Pancreas (tissue), 10 donors: ENCODE results near the gene FMO3. TPM values are rescaled to one million over a fixed set of nuclear protein-coding genes. Genes with fewer than 3 reads are reported as not detected.

ENCODE experiments used
- ATAC-seq, 4 donors: fragments of 200-7000 bp; cut with Tn5 transposase; one replicate each; pipeline versions ENCODE4 v1.8.0 to v1.9.1; 2020; ENCODE audit warnings: mild to moderate bottlenecking in 4 of 4, moderate library complexity in 4 of 4
- DNase-seq, 6 donors: peaks; one replicate each; pipeline ENCODE4 v3.0.0-alpha.2; 2020
- FAIRE-seq: peaks from 2 replicates; lab custom pipeline; 2012; peaks lifted over from hg19 to GRCh38; lab: Jason Lieb, UNC
- H3K27ac ChIP-seq, 4 donors: fragments of 200-600 bp; sonication (generic); 1 replicate in 3 of 4; 2 replicates in 1 of 4; pipeline versions ENCODE4 v1.5.0 to v1.8.0; 2020
- H3K27me3 ChIP-seq, 4 donors: fragments of 200-600 bp; one replicate each; pipeline ENCODE4 v1.8.0; 2021
- H3K36me3 ChIP-seq, 3 donors: fragments of 200-600 bp; sonication (generic) in 1 of 3; one replicate each; pipeline versions ENCODE4 v1.5.0 to v1.8.0; 2020 to 2021
- H3K4me1 ChIP-seq, 3 donors: fragments of 200-600 bp; one replicate each; pipeline ENCODE4 v1.8.0; 2021
- H3K4me3 ChIP-seq, 4 donors: fragments of 200-600 bp; sonication (generic) in 2 of 4; one replicate each; pipeline versions ENCODE4 v1.5.0 to v1.8.0; 2020 to 2021
- H3K9me3 ChIP-seq, 4 donors: fragments of 200-600 bp; one replicate each; pipeline ENCODE4 v1.8.0; 2021
- WGBS, 2 donors: extraction: QIAGEN DNeasy Blood & Tissue Kit; methylation state at CpG; one replicate each; pipeline ENCODE4 v1.1.7; 2013; 5-methylcytosine and 5-hydroxymethylcytosine counted together
- intact Hi-C, 3 donors: fragments of 100-400 bp; cut with DNase I; formaldehyde crosslinking; loops; one replicate each; pipeline versions ENCODE4 v1.11.1 to v1.14.2; 2022
- polyA plus RNA-seq, 2 donors: library from polyadenylated mRNA; stranded (reverse); fragments of 200-250 nt; gene quantifications; one replicate each; pipeline ENCODE4 v1.2.3, GENCODE V29; 2013
- total RNA-seq, 6 donors: library from RNA; stranded (reverse); fragmentation: NEBNext Ultra II Directional in 4 of 6; extraction: Animal tissue kit (Norgen Biotek cat#: 25700) in 4 of 6; gene quantifications; one replicate each; pipeline versions ENCODE4 v1.2.1 to v1.2.4, GENCODE V29; 2021 to 2023
- TF ChIP-seq, protein P1 (sequence below), 4 donors: fragments of 200-600 bp; sonication (generic) in 3 of 4; IDR thresholded peaks; one replicate each; pipeline versions ENCODE4 v1.5.0 to v1.8.0; 2021; ENCODE audit warnings: antibody characterized with exemption in 4 of 4
- donor health status: healthy with polysubstance abuse.
- donor health status: DM: no; HTN: no; CAD: no; lungs with moderate emphysema.
- donor health status: DM: no; HTN: no; CAD: no.
- donor health status: control.
- donor health status: control.
- donor health status: Bipolar disorder and iron deficiency.
- donor health status: DM: yes; HTN: yes; CAD: no.
- donor health status: DM: no; HTN: no; CAD: no.
- donor health status: DM: no; HTN: no; CAD: no.
- donor health status: DM: yes; HTN: yes; CAD: no.

FMO3 gene
- total and polyA plus RNA-seq, 8 donors: 0.28 to 4.7 (median 1.4) TPM

DNA sequence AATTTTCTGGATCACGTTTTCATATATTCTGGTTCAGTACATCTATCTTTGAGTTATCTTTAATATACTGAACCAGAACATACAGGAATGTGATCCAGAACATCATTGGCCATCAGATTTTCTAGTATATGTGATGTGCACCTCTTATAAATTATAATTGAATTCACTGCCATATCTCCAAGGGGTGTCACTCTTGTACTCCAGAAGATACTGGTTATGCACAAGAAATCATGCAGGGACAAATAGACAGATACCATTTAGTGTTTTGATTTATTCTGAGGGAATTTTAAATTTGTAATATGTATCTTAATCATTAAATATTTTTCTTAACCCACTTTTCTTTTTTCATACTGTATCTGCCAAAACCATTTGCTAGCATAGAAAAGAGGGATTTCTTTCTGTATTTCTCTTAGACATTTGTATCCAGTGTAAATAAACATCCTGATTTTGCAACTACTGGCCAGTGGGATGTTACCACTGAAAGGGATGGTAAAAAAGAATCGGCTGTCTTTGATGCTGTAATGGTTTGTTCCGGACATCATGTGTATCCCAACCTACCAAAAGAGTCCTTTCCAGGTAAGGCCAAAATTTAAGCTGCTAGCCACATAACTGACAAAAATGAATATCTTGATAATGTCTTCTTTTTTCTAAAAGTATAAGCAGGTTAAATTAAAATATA lies 16.7 kb downstream of the FMO3 start:
- TF ChIP-seq, protein P1, sequence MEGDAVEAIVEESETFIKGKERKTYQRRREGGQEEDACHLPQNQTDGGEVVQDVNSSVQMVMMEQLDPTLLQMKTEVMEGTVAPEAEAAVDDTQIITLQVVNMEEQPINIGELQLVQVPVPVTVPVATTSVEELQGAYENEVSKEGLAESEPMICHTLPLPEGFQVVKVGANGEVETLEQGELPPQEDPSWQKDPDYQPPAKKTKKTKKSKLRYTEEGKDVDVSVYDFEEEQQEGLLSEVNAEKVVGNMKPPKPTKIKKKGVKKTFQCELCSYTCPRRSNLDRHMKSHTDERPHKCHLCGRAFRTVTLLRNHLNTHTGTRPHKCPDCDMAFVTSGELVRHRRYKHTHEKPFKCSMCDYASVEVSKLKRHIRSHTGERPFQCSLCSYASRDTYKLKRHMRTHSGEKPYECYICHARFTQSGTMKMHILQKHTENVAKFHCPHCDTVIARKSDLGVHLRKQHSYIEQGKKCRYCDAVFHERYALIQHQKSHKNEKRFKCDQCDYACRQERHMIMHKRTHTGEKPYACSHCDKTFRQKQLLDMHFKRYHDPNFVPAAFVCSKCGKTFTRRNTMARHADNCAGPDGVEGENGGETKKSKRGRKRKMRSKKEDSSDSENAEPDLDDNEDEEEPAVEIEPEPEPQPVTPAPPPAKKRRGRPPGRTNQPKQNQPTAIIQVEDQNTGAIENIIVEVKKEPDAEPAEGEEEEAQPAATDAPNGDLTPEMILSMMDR (IDR thresholded peaks at IDR 0.05): no peak
- Histone ChIP-seq H3K27me3 (no peaks in the 10 kb centered on the region), H3K27ac (no peak overlapping the region), H3K4me3 (no peak overlapping the region), H3K9me3 (no peaks in the 10 kb centered on the region), H3K36me3 (no peaks in the 10 kb centered on the region), H3K4me1 (no peaks in the 10 kb centered on the region)
- FAIRE-seq: no peak
- no peak for ATAC-seq
- 52 to 58% methylated on average over 3 of the region's 3 CpGs for WGBS, 2 donors
- DNase-seq: no peak
- intact Hi-C loops: no loop called here

DNA sequence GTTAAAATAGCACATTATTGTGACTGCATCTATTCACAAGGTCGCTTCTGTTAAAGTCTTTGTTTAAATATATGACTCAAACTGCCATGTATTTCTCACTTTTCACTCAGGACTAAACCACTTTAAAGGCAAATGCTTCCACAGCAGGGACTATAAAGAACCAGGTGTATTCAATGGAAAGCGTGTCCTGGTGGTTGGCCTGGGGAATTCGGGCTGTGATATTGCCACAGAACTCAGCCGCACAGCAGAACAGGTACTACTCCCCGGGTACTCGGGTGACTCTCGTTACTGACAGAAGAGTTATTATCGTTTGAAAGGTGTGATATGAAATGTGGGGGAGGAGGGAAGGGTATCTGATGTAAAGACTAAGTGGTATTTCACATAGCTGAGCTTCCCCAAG lies 17.3 kb downstream of the FMO3 start:
- FAIRE-seq (no peak), DNase-seq (no peak), ATAC-seq (no peak)
- H3K27me3 ChIP-seq: no peaks in the 10 kb centered on the region
- no peak overlapping the region for H3K4me3 ChIP-seq
- WGBS, 2 donors: 60 to 66% methylated on average over 8 of the region's 8 CpGs
- H3K4me1 ChIP-seq: no peaks in the 10 kb centered on the region
- H3K27ac ChIP-seq: no peak overlapping the region
- H3K9me3 ChIP-seq: no peaks in the 10 kb centered on the region
- TF ChIP-seq, protein P1 (IDR thresholded peaks at IDR 0.05): no peak
- intact Hi-C loops: no loop called here
- H3K36me3 ChIP-seq: no peaks in the 10 kb centered on the region

DNA sequence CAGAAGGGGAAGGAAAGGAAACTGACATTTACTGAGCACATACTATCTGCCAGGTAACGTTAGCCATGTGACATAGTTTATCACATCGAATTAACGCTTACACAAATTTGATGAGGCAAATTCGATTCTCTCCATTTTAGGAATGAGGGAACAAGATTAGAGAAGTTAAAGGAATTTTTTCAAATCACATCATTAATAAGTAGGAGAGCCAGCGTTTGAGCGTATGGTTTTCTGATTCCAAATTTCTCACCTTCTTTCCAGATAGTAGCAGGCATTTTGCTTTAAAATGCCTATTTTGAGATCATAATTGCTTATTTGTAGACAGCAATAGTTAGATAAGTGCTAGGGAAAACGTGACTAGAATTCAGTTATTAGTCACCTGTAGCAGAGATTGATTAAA lies 19.3 kb downstream of the FMO3 start:
- TF ChIP-seq, protein P1 (IDR thresholded peaks at IDR 0.05): no peak
- 70 to 71% methylated on average over 7 of the region's 7 CpGs for WGBS, 2 donors
- Histone ChIP-seq H3K36me3 (no peaks in the 10 kb centered on the region), H3K4me3 (no peak overlapping the region), H3K27me3 (no peaks in the 10 kb centered on the region), H3K9me3 (no peaks in the 10 kb centered on the region), H3K27ac (no peak overlapping the region), H3K4me1 (no peaks in the 10 kb centered on the region)
- intact Hi-C loops: no loop called here
- no peak for DNase-seq
- no peak for FAIRE-seq
- ATAC-seq: no peak

DNA sequence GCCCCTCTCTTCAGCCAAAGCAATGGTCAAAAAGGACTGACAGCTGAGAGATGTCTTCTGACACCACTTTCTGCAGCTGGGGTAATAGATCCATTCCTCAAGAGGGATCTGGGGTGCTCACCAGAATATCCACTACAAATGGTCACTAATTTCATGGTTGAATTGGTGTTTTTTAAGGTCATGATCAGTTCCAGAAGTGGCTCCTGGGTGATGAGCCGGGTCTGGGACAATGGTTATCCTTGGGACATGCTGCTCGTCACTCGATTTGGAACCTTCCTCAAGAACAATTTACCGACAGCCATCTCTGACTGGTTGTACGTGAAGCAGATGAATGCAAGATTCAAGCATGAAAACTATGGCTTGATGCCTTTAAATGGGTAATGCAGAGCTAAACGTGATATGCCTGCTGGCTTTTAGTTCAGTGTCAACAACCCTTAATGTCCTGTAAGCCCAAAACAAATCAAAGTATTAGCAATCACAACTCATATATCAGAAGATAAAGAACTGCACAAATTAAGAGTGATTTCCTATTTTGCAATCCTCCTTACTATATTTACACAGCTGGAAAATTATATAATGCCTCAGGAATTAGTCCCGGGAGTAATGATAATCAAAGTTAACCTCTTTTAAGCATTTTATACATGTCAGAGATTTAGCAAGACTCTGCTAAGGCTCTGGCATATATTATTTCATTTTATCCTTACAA lies 20.1 kb downstream of the FMO3 start:
- no peak overlapping the region for H3K27ac ChIP-seq

More for the DNA sequence above, 20.1 kb downstream of the FMO3 start:
- ATAC-seq (no peak), DNase-seq (no peak), FAIRE-seq (no peak)
- H3K4me1 ChIP-seq: no peaks in the 10 kb centered on the region
- H3K4me3 ChIP-seq: no peak overlapping the region
- H3K36me3 ChIP-seq: no peaks in the 10 kb centered on the region
- H3K9me3 ChIP-seq: no peaks in the 10 kb centered on the region
- WGBS, 2 donors: 41 to 50% methylated on average over 7 of the region's 7 CpGs
- intact Hi-C loops: no loop called here
- no peaks in the 10 kb centered on the region for H3K27me3 ChIP-seq
- TF ChIP-seq, protein P1 (IDR thresholded peaks at IDR 0.05): no peak
